Measurements from ENCODE around the gene METTL22.

METTL22 gene

GRCh38 chr16:8696880-8697279 lies 75.4 kb downstream of the METTL22 start:
- no peak for DNase-seq

- DNase-seq: no peak
These were observed 76.5 kb downstream of the METTL22 start for GRCh38 chr16:8697965-8698364.

Measured in NCI-H1694 (cell line).